CD4-positive, alpha-beta T cell treated with Interleukin-6 at 100 ng/mL for 8 hours (primary cell): ENCODE data around the gene SLC32A1.
A peak's percentile ranks its signal among the peaks of the same experiment; 100 is the strongest.

Experiments
- DNase-seq: peaks from one replicate; pipeline ENCODE4 v3.0.0-alpha.2; 2020; ENCODE audit warnings: mixed read lengths, low spot score

Gene SLC32A1, protein sequence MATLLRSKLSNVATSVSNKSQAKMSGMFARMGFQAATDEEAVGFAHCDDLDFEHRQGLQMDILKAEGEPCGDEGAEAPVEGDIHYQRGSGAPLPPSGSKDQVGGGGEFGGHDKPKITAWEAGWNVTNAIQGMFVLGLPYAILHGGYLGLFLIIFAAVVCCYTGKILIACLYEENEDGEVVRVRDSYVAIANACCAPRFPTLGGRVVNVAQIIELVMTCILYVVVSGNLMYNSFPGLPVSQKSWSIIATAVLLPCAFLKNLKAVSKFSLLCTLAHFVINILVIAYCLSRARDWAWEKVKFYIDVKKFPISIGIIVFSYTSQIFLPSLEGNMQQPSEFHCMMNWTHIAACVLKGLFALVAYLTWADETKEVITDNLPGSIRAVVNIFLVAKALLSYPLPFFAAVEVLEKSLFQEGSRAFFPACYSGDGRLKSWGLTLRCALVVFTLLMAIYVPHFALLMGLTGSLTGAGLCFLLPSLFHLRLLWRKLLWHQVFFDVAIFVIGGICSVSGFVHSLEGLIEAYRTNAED

DNA sequence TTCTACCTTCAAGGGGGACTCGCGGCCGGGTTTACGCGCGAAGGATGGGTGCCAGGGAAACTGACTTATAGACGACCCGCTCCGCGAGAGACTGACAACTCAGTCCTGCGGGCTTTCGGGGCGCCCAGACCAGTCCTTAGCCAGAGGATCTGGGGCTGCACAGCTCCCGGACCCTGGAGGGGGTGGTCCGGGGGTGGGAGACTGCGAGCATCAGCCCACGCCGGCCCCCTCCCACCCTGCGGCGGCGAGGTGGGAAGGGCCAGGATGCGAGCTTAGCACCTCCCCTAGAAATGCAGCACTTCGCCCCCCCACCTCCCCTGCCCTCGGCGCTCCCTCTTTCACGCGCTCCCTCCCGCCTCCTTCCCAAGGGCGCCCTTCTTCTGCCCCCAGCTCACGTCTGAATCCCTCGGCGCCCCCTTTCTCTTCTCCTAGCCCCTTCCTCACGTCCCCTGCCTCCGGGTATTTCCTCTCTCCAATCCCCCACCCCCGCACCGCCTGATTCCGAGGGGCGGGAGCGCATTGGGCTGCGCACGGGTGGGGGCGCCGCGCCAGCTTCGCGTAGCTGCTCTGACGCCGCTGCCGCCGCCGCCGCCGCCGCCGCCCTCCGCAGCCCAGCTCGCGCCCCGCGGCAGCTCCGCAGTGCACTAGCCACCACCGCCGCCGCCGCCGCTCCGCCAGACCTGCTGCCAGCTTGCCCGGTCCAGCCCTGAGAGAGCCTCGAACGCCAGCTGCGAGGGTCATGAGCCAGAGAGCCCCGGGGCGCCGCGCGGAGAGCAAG, at the start of gene SLC32A1:
TSS of gene SLC32A1 (plus strand) at position 639 of the 778 bp plus-strand sequence. CDS start 239 bp downstream, outside the sequence.
- no peak for DNase-seq

DNA sequence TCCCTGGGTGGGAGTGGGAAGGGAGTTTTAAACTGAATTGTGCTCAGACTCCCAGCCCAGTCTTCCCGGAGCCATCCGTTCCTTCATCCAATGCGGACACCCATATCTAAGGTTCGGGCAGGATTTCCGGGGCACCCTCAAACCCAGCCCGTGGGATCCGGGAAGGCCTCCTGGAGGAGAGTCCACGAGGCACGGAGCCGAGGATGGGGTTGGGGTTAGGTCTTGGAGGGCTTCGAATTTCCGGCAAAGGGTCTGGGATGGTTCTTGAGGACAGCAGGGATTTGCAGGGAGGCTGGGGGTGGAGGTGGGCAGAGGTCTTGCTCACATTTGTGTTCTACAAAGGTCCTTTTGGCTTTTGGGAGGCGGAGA, 49.5 kb upstream of the SLC32A1 start:
- DNase-seq: no peak

DNA sequence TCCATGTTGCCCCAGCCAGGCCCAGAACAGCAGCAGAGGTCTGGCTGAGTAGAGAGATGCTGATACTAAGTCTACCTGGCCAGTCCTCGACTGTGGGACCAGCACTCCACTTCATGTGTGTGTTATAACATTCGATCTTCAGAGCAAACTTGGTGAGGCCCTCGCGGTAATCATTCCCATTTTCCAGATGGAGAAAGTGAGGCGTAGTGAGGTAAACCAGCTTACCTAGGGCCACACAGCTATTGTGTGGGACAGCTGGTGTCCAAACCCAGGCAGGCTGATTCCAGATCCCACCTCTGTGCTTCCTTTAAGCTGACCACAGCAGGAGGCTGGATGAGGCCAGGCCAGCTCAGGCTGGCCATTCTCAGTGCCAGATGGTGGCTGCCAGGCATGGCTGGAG, 47.7 kb upstream of the SLC32A1 start:
- DNase-seq: no peak

DNA sequence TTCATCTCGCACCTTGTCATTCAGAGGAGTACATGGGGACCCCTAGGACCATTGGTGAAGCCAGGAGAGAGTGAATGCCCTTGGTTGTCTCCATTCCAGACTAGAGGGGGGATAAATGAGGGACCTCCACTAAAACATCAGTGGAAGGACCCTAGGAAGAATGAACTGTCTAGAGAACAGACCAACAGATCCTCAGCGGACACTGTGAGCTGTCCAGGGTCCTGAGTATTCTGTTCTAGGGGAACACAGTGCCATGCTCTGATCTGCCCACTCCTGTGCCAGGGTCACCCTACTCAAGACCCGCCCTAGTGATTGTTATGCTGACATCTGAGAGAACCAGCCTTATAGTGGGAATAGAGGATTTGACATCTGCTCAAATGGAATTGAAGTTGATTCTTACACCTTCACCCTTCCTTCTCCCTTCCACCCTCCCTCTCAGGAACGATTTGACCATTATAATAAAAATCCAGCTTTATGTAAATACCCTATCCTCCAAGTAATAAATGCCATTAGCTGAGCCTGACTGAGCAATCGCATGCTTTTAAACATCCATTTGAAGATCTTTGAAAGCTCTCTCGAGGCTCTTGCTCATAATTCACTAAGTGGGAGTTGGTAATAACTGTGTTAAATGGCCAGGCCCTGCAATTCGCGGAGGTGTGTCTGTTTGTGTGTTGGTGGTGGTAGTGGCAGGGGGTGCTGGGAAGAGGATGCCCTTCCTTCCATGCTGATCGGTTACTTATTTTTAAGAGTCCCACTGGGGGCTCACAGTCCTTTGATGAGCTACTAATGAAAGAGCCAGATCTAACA, 43.6 kb upstream of the SLC32A1 start:
- DNase-seq: no peak

DNA sequence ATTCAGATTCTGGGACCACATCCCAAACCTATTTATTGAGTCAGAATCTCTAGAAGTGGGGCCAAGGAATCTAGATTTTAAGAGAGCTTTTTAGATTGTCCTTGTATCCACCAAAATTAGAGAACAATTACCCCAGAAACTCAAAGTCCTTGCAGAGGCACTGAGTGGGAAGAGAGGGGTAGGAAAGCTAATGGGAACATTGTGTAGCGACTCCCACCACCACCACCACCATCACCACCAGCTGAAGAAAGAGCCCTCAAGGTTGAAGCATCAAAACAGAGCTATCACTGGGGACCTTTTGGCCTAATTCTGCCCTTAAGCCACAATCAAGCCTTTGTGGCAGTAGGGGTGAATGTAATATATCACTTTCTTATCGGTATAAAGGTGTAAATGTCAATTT, 39.0 kb upstream of the SLC32A1 start:
- no peak for DNase-seq

DNA sequence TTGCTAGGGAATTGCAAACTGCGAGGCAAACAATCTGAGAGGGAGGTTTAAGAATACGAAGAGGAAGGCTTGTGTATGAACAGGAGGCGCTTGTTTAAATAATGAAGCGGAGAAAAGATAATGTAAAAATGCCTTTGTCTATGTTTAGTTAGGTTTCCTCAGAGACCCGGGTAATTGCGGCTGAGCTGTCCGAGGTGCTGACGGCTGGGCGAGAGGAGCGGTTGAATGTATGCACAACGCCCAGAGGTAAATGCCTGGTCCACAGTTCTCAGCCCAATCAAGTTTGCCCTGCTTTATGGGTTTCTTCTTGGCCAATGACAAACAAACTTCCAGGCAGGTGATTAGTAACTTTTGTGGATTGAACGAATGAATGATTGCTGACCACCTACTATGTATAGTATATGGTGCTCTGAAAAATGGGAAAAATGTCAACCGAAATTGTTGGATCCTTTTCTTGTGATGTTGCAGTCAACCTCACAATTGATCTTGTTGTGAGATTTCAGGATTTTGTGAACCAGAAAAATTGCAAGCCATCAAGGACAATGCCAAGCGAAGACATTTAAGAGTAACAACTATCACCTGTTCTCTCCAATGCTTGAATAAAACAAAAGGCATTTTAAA, 38.3 kb upstream of the SLC32A1 start:
- DNase-seq: peak; percentile 14

DNA sequence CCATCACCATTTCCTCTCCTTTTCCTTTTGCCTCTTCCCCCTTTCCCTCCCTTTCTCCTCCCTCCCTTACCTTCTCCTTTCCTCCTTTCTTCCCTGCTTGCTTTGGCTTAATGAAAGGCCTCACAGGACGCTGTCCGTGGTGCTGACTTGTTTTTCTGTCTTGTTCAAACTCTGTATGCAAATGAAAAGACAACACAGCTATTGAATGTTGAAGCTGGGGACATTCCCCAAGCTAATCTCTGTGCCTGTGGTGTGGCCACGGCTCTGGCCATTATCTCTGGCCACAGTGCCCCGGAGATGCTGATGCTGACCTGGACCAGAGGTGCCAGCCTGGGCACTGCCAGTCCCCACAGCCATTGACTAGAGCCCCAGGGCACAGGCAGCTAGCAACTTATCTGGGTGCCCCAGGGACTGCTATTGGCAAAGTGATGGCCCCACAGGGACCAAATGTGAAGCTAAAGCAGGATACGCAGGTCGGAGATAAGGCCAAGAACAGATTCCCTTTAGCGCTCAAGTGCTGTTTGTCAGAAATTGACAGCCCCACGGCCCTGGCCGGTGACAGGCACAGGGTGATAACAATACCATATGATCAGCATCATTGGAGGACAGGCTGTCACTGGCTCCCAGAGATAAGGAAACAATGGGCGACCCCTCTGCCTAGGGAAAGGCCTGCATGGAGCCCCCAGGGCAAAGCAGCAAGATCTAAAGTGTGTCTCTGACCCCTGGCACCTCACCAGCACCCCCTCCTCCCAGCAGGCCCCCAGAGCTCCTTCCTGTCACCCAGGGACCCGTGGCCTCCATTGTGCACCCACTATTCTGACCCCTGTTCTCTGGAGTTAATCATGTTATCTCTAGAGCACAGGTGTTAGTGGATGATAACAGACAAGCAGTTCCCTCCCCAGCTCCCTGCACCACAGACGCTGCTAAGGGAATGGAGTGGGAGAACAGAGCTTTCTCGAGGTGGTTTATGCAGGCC, 31.6 kb upstream of the SLC32A1 start:
- DNase-seq: no peak

DNA sequence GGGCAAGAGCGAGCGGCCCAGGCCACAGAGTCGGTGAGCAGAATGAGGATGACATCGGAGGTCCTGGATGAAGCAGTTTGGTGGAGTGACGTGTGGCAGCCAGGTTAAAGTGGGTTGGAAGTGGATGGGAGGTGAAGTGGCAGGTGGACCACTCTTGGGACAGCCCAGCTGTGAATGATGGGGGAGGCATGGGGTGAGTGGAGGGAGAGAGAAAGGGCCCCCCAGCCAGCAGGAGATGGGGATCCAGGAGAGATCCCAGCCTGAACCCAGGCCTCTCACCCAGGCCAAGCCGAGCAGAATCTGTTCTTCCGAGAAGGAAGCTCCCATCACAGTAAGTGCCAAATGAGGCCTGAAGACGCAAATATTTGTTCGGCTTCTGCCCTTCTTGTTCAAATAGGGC, 27.0 kb upstream of the SLC32A1 start:
- no peak for DNase-seq

DNA sequence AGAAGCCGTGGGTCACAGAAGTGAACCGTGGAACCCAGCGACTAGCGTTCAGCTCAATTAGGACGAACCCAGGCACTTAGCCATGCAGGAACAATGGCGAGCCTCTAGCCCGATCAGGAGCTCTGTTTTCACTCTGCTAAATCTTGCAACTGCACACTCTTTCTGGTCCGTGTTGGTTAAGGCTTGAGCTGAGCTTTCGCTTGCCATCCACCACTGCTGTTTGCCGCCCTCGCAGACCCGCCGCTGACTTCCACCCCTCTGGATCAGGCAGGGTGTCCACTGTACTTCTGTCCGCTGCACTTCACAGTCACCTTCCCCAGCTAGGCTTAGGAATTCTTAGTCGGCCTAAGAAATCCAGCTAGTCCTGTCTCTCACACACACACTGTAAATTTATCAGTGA, 25.7 kb upstream of the SLC32A1 start:
- no peak for DNase-seq

DNA sequence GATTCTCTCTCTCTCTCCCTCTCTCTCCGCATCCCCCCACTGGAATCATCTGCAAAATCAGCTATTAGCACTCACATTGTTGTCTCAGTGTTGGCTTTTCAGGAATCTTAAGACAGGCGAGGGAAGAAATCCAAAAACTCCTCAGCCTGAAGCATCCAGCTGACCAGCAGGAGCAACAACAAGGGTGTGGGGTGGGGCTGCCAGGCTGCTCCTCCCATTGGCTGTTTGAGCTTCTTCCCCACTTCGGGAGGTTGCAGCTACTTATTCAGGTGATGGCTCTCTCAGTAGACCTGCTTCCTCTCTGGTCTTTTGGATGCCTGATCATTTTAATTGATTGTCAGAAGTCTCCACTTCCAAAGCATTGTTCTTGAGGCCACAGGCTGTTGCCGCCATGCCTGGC, 24.1 kb upstream of the SLC32A1 start:
- no peak for DNase-seq

DNA sequence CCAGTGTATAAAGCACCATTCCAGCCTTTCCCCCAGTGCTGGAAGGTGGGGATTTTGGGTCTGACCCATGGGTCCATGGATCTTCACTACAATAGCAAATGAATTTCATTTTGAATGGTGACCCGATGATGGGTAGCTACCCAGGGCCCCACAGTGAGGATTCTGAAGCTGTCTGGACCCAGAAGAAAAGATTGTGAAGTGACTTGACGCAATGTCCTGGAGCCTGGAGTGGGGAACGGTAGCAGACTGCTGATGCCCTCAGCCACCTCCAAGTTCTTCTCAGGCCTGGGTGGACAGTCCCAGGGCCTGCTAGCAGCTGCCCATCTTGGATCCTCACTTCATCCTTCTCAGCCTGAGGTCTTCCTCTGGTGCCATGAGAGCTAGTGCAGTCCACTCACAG, 23.4 kb upstream of the SLC32A1 start:
- no peak for DNase-seq

DNA sequence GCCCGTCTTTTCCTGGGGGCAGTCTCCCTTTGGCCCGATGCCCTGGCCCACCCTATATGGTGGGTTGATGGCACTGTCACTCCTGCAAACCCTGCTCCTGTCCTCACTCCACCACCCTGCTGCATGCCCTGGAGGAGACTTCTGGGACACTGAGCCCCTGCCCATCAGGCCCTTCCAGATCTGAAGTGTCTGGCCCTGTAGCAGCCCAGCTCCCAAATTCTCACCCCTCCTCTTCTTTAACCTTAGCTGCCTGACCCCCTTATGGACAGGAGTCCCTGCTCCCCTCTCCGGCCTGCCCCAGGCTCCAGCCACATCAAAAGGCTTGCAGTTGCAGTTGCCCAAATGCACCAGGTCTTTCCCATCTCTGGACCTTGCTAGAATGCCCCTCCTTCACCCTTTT, 20.8 kb upstream of the SLC32A1 start:
- DNase-seq: no peak

DNA sequence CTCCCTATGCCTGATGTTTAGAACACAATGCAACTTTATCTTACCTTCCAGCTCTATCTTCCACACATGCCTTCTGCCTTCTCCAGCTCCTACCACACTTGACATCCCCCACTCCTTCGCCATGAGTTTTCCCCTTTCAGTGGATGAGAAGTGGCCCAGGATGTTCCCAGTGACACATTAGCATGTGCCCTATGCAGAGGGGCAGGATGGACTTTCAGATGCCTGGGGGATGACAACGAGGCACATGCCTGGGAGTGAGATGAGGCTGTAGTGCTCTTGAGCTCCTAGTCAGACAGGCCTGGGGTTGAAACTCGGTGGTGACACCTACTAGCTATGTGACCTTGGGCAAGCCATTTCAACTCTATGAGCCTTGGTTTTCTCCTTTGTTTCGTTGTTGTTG, 20.1 kb upstream of the SLC32A1 start:
- no peak for DNase-seq

DNA sequence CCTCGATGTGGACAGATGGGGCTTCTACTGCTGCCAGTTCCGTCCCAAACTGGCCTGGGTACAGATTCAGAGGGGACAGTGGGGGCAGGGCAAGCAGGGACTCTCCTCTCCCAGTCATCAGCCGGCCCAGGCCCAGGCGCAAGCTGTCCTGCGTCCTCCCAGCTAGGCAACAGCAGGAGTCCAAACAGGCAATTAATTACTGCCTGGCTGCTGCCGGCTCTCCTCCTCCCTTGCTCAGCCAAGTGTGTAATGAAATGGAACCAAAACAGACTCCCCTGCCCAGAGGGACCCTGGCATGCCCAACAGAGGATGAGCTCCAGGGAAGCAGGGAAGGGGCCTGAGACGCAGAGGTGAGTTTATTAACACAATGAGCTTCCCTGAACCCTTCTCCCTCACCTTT, 17.8 kb upstream of the SLC32A1 start:
- no peak for DNase-seq

DNA sequence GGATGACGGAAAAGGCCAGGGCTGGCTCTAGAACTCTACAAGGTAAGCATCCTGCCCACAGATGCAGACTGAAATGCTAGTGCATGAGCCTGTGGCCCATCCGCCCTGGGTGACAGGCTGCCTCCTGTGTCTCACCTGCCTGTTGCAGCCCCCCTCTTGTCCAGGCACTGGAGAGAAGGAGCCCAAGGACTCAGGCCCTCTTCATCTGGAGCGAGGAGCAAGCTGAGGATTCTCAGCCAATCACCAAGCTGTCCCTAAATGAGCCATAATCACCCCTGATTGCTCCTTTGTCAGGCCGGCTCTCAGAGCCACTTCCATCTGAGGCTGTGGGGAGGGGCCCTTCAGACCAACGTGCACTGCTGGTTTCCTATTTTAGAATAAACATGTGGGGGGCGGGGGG, 10.0 kb upstream of the SLC32A1 start:
- no peak for DNase-seq

DNA sequence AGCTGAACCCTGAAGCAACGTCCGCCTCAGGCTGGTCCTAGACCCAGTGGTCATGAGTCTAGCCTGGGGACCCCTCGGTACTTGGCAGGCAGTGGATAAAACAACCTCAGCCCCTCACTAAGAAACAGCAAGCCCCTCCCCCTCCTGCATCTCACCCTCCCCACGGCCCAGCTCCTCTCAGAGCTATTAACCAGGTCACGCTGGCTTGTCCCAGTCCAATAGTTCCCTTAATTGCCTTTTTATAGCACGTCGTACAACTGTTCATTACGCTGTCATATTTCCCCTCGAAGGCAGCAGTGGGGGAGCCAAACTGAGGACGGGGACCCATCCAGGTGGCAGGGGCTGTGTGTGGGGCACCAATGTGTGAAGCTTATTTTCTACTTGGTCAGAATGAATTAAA, 8.6 kb upstream of the SLC32A1 start:
- no peak for DNase-seq

DNA sequence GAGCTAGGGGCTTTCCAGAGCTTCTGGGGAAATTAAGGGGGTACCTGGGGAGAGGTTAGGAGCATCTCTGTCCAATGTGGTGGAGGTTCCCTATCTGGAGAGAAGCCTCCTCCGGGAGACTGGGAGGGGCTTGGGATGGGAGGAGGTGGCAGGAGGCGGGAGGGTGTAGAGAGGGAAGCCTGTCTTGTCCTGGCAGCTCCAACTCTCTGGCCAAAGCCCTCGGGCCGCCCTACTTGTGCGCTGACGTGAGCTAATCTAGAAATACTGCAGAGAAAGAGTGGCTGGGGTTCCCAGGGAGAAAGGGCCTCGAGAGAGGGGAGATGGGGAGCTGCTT, 1.6 kb upstream of the SLC32A1 start:
- no peak for DNase-seq

DNA sequence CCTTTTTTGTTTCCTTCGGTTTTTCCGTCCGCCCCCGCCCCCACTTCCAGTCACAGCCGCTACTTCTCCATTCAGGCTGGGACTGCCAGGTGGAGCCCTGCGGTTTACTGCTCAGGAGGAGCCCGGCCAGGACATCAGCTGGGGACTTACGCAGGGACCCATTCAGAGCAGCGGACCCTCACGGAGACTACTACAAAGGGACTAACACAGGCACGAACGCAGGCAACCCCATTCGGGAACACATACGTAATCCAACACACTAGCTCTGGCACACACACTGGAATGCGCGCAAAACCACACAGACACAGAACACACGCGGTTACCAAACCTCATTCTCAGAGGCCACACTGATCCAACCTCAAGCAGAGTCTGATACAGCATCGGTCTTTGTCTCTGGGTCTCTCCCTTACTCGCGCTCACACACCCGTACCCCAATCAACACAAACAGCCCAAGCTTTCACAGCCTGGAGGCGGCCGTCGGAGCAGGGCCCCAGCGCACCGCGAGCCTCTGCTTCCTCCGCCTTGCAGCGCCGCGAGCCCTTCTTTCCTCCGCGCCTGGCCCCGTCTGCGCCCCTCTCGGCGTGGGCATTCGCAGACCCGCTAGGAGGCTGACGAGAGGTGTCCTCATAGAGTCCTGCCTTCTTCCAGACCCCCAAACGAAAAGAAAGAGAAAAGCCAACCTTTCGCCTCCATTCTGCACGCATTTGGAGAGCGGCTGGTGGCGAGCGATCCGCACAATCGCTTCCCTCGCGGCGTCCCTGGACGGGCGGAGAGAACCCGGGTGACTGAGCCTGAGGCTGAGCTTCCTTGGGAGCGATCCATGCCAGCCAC, 1.1 kb upstream of the SLC32A1 start:
- no peak for DNase-seq

DNA sequence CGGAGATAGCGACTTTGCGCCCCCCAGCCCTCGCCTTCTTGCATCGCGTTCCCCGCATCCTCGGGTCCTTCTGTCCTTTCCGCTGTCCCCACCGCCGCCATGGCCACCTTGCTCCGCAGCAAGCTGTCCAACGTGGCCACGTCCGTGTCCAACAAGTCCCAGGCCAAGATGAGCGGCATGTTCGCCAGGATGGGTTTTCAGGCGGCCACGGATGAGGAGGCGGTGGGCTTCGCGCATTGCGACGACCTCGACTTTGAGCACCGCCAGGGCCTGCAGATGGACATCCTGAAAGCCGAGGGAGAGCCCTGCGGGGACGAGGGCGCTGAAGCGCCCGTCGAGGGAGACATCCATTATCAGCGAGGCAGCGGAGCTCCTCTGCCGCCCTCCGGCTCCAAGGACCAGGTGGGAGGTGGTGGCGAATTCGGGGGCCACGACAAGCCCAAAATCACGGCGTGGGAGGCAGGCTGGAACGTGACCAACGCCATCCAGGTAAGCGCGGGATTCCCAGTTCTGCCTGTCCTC, 401 bp downstream of the SLC32A1 start:
- DNase-seq: no peak
